DLD1 (cell line): Measurements from ENCODE around the gene BHMT2.

ENCODE experiments used
- in situ Hi-C: cut with HindIII; loops from 2 replicates; pipeline ENCODE4 v1.10.0; 2017; ENCODE audit warnings: low sequenced_read_pairs

The BHMT2 gene

DNA sequence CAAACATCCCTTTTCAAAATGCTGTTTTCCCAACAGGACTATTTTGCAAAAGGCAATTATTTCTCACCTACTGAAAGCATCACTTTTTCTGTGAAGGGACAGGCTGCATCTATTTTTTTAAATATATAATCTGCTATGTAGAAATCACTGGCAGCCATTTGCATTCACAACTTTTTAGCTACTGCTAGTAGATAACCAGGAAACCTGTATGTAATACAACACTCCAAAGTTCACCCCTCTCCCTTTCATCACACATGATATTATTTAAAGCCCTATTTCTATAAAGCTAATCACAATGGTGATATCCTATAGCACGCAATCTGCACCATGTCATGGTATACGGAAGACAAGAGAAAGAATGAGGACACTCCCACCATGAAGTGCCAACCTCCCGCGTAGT is 9.9 kb upstream of the BHMT2 start:
- in situ Hi-C loops = no loop called here

DNA sequence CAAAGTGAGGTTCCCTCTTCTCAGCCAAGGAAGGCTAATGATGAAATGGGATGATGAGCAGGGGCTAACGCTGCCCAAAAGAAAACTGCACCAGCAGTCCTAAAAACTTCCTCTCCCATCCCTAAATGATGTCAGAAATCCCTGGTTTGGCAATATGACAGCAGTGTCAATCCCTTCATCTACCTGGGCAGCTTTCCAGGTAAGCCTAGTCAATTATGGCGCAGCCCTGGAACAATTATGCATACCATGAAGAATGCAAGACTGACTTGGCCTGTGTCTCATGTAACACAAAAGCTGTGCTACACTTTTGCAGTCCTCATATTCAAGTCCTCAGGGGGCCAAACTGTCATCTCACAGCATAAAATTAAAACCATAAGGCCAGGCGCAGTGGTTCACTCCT is 7.1 kb upstream of the BHMT2 start:
- in situ Hi-C loops = no loop called here

DNA sequence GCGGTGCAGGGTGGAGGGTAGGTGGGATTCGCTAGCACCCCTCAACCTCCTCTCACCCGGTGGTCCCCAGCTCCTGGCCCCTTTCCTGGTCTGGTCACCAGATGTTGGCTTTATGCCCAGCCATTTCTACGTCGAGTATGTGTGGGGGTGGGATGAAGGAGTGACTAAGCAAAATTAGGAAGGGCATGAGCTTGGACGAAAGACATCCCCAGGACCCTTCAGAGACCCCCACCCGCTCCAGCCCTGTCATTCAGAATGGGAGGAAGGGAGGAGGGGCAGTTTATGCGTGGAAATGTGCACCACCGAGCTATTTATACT is 742 bp downstream of the BHMT2 start:
- in situ Hi-C loops = no loop called here

DNA sequence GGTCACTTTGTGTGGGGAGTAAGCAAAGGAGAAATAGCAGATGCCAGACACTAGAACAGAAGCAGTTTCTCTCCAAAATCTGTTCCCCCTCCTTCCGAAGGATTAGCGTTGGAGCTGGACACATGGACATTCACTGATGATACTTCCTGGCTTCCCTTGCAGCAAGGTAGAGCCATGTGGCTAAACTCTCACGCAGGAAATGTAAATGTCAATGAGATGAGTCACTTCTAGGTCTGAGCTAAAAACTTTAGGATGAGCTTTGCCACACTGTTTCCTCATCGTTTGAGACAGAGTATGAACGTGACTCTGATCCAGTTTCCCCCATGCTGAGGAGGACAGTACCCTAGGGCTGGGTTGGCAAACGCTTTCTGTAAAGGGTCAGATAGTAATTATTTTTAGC is 5.1 kb downstream of the BHMT2 start:
- in situ Hi-C loops = no loop called here

DNA sequence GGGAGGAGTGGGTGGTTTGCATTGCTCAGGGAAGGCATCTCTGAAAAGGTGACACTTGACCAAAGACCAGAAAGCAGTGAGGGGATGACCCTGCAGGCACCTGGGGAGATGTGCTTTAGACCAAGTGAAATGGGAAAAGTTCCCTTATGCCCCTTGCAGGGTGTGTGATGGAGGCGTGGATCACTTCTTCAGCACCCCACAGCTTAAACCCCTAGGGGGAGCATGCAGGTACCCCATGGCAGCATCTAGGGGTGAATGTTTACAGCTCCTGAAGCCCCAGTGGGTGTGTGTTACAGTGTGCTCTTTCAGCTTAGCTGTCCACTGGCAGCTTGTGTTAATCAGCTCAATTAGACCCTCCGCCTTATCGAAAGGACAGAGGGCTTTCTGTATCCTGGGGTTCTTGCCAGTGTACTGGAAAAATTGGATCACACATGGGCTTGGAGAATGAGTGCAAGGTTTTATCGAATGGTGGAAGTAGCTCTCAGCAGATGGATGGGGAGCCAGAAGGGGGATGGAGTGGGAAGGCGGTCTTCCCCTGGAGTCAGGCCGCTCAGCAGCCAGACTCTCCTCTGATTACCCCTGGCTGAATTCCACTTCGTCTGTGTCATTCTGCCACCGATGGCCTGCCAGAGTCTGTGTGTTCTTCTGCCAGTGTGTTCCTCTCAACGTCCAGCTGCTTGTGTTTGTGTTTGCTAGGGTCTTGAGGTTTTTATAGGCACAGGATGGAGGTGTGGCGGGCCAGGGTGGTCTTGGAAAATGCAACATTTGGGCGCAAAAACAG is 6.3 kb downstream of the BHMT2 start:
- in situ Hi-C loops = no loop called here

DNA sequence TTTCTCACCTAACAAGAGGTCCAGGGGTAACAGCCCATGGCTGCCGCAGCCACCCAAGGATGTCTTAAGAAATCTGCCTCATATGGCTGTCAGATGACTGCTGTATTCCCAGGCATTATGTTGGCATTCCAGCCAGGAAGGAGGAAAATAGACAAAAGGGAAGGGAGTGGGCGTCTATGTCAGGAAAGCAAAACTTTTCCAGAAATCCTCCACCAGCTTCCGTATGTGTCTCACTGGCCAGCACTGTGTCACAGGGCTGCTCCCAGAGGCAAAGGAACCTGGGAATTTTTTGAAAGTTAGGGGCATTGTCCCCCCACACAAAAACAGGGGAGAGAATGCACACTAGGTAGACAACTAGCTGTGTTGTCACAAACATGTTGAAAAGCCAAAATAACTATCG is 7.3 kb downstream of the BHMT2 start:
- in situ Hi-C loops = no loop called here

DNA sequence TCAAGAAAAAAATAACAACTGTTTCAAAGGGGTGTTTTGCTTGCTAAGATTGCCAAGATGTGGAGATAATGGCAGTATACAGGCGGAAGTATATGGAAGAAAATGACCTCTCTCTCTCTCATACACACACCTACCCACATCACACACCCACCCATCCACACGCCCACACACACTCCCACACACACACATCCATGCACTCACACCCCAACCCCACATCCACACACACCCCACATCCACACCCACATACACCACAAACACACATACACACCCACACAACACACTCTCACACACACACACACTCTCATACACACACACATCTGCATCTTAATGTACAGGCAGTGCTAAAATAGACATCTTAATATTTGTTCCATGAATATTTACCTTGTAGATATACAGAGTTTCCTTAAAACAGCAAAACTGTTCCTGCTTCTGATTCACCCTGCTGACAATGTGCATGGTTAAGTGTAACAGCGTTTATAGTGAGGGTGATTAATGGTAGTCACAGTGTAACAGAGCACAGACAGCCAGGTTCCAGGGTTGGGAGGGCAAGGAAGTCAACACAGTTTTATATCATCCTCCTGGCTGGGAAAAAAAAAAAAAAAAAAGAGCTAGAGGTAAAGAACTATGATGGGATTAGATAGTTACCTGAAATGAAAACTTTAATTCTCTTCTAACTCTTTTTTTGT is 8.3 kb downstream of the BHMT2 start:
- in situ Hi-C loops = no loop called here

DNA sequence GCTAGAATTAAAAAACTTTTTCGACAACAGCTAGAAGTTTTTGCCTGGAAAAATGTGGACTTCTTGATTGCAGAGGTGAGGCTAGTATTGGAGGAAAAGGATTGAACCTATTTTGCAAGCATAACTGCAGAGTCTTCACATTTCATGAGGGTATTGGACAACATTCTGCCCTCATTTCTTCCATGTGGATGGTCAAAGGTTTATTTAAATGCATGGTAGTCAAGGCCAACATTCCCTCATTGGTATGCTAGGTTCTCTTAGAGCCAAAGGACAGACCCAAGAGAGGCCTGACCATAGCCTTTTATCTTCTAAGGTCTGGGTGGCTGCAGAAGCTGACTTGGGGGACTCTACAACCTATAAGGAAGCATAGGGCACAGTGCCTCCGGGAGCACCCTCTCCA is 11.2 kb downstream of the BHMT2 start:
- in situ Hi-C loops = no loop called here

DNA sequence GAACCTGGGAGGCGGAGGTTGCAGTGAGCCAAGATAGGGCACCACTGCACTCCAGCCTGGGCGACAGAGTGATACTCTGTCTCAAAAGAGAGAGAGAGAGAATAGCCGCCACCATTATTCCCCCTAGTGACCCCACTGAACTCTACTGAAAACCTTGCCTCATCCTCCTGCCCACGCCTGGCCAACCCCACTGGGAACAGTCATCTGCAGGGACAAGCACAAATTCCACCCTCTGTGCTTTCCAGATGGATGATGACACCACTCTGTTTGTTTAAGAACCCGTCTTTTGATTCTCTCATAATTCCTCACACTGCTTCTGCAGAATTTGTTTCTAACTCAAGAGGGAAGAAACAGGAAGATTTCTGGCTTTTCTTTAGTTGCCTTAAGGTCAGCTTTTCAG is 12.2 kb downstream of the BHMT2 start:
- in situ Hi-C loops = no loop called here

DNA sequence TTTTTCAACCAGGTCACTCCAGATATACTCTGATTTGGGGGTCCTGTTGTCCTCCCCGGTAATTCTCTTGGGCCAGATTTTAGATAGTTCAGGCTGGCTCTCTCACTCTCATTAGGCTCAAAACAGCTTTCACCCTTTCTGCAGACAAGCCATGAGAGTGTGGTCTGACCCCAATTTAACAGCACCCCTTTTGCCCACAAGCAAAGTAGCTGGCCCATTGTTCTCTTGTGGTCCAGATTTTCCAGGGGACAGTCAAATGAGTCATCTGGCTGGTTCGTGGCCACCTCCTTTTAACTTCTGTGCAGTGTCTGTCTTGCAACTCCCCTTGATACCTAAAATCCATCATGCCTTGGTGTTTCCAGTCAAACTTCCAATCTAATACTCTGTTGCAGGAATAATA is 16.5 kb downstream of the BHMT2 start:
- in situ Hi-C loops = no loop called here

DNA sequence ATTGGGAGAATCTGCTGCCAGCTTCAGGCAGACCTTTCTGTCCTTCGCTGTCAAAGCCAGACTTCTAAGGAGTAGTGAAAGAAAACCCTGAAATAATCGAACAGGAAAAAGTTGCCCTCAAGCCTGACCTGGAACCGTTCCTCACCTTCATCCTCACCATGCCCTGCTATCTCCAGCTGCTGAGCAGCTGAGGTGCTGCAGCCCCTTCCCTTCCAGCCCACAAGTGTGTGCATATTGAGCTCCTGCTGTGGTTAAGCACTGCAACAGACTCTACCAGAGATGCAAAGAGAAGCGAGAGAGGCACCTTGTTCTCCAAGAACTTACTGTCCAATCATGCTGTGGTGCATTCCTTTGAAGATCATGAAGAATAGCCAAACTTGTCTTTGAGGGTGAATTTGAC is 18.9 kb downstream of the BHMT2 start:
- in situ Hi-C loops = no loop called here

DNA sequence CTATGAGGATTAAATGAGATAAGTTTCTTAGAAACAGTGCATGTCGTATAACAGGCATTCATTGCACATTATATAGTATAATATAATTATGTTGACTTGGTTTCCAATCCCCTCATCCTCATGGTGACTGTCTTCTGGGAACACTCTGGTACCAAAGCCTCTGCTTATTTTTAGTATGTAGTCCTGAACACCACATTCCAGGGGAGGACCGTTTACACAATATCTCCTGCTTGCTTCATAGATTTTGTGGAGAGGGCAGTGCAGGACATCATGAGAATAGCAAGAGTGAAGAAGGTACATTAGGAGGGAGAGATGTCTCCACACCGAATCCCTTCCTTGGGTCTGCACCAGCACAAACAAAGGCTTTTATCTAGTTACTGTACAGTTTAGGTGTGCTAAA is 21.5 kb downstream of the BHMT2 start:
- in situ Hi-C loops = no loop called here

DNA sequence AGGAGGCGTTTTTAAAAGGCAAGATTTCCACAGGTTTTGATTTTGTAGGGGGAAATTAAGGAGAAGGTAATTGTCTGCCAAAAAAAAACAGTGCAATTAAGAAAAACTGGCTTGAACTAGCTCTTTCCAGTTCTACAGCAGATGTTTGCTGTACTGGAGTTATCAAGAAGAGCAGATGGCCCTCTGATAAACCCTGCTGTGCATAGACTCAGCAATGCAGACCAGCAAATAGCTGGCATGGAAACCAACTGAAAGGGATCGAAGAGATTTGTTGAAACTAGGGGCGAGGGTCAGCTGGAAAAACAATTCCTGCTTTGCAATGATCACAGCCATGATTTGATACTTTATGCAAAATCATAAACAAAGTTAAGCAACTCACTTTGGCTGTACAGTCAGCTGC is 24.2 kb downstream of the BHMT2 start:
- in situ Hi-C loops = no loop called here

DNA sequence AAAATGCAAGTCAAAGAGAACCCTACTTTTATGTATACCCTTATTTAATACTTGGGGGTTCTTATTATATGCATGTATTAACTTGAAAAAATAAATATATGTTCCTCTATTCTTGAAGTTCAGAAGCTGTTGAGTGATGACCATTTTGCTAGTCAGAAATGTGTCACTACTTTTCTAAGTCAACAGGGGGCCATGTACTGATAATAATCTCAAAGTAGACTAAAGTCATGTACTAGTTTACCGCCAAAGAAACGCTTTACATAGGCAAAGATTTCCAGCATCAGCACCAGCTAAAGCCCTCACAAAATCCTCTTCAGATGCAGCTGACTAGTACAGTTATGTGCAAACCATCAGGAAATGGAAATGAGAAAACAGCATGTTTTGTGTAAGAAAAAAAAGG is 36.3 kb downstream of the BHMT2 start:
- in situ Hi-C loops = no loop called here

DNA sequence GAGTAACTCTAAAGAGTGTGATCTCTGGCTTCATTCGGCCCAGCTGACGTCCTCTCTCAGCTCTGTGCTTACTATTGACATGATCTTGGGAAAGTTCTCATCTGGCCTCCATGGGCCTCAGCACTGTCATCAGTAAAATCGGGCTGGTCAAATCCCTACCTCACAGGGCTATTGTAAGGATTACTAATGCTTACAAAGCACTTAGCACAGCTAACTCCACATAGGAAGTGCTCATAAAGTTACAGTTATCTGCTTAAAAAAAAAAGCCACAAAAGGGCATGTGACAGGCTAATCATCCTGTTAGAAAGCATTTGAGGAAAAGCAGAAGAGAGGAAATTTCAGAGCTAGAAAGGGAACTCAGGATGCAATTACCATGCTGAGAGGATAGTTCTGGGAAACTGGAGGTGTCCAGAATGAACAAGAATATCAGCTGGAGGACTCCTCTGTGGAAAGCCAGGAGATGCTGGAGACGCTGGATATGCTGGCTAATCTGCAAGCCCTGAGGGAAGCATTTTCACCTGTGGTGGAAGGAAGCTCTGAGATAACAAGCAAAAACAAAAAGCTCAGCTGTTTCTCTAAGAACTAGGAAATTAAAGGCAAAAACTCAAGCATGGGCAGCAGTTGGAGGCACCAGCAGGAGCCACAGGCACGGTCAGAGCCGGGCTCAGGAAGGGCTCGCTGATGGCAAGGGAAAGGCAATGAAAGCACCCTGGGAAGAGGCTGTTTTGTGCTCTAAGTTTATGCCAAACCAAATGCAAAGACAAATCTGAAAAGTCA is 37.6 kb downstream of the BHMT2 start:
- in situ Hi-C loops = no loop called here

DNA sequence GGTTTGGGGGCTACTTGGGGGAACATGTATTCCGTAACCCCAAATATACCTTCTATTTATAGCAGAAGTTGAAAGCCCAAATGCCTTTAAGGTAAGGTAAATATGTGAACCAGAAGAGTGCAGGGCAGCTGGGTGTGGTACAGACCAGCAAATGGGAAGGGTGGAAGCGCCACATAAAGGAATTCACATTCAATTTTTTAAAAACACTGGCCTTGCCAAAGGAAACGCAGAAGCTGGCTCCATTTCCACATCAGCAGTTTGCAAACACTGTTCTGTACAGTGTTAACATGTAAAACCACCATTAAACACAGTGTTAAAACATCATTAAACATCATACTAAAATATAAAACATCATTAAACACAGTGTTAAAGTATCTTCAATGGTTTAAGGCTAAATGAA is 38.5 kb downstream of the BHMT2 start:
- in situ Hi-C loops = no loop called here

DNA sequence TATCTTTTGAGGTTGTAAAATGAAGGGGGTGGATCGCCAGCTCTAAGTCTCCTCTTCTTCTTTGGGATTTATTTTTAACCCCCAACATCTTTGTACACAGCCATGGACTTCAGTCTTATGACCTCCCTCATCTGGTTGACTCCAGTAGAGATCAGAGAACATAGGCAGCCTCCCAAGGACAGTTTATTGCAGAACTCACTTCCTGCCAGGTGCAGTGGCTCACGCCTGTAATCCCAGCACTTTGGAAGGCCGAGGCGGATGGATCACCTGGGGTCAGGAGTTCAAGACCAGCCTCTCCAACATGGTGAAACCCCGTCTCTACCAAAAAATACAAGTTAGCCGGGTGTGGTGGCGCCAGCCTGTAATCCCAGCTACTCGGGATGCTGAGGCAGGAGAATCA is 39.2 kb downstream of the BHMT2 start:
- in situ Hi-C loops = no loop called here

DNA sequence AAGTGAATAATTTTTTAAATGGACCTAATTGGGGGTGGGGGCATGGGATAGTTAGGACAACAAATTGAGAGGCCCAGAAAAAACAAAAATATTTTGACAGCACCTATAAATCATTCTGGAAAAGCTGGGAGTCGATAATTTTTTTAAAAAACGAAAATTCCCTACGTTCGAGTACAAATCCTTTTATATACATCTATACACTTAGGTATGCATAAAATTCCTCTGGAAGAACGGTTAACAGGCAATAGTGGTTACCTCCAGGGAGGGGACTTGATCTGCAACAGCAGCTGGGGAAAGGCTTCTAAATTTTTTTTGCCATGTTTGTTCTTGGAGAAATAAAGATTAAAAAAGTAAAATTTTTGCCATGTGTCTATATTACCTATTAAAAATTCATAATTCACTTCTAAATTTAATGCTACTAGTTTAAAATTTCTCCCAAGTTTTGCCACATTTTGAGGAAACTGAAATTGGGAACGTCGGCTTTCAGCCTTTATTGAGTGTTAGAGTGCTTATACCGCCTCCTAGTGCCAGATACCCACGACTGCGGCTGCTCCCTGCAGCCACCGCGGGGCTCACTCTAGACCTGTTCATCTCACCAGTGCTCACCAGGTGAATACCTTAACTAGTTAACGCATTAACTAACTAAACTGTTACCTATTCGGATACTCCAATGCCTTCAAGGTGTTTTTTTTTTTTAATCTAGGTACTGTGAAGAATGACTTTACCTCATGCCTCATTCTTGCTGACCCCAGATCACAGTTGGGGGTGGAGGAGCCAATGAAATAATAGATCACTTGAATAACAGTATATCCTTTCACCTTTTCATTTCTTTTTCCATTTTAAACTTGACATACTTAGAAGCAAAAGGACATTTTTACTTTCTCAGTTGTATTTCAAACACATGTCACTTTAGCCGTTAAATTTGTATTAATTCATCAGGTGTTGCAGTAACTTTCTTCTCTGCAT is 40.2 kb downstream of the BHMT2 start:
- in situ Hi-C loops = no loop called here

DNA sequence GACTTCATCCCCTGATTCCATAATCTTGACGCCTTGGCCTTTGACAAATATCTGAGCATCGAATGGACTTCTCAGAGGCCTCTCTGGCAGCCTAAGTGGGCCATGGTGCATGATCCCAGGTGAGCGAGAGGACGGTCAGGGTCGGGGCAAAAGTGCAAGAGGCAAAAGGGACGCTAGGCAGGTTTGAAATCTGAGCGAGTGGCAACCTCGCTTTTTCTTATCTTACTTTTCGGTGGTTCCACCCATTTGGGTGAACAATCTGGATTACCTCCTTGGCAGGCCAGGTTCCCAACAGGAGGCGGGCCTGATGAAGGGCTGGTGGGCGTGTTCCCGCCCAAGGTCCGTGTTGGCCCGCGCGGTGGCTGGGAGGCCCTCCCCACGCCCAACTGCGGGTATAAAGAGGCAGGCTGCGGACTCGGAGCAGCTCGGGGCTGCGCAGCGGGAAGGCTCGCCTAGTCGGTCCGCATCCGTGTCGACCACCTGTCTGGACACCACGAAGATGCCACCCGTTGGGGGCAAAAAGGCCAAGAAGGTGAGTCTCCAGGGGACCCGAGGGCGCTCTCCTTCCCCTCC is 41.9 kb downstream of the BHMT2 start, which contains the start of gene BHMT:
TSS of gene BHMT (plus strand) at position 423 of the 573 bp plus-strand sequence. CDS start at position 500, 77 bp downstream.
- in situ Hi-C loops = no loop called here

DNA sequence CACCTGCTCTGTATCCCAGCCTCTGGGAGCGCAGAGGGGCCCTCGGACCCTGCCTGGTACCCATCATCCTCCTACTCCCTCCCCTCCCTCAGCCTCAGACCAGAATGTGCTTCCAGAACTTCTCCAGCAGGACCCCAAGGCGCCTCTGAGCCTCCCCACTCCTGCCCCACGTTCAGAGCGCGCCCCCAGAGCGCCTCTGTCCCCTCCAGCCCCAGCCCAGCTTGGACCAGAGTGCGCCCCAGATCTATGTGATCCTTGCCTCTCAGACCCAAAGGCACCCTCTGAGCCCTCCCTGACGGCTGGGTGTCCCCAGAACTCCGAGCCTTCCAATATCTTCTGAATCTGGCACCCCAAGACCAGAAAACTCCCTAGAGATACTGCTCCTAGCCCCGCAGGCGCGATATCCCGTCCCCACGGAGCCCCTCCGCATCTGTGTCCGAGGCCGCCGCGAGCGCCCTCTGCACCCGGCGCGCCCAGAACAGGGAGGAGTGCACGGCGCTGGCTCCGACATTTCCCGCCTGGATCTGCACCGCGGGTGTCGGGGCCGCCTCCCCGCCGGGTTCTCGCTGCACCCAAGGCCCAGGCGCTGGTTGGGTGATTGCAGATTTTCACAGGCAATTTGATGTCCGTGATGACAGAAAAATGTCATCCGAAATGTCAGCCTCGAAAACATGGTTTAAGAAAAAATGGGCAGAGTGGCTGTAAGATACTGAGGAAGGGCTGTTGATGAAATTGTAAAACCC is 42.6 kb downstream of the BHMT2 start:
- in situ Hi-C loops = no loop called here
